ENCODE measurements around the gene GRM4.
A peak's percentile ranks its signal among the peaks of the same experiment; 100 is the strongest.

Gene GRM4

GRCh38 chr6:34027445-34027936 is 118.4 kb downstream of the GRM4 start:
- Mint-ChIP-seq H3K27me3 (ENCODE audit: low read depth, poor library complexity) (peaks cover 14% of the 10 kb centered on the region), H3K36me3 (ENCODE audit: low read depth) (no peaks in the 10 kb centered on the region), H3K27ac (no peak overlapping the region), H3K4me1 (peaks cover 27% of the 10 kb centered on the region), H3K9me3 (peaks cover 7% of the 10 kb centered on the region), H3K4me3 (no peak overlapping the region)
- peak; percentile 82 for DNase-seq
- TF ChIP-seq CTCF (IDR thresholded peaks at IDR 0.05), result peak; percentile 81

- Mint-ChIP-seq H3K27ac (no peak overlapping the region), H3K4me3 (no peak overlapping the region), H3K9me3 (peaks cover 7% of the 10 kb centered on the region), H3K27me3 (ENCODE audit: low read depth, poor library complexity) (peaks cover 9% of the 10 kb centered on the region), H3K36me3 (ENCODE audit: low read depth) (no peaks in the 10 kb centered on the region), H3K4me1 (peaks cover 30% of the 10 kb centered on the region)
- no peak for DNase-seq
- no peak for TF ChIP-seq CTCF (IDR thresholded peaks at IDR 0.05)
These were observed 120.0 kb downstream of the GRM4 start for GRCh38 chr6:34025861-34026260.

- H3K36me3 Mint-ChIP-seq (ENCODE audit: low read depth), result no peaks in the 10 kb centered on the region
- H3K27ac Mint-ChIP-seq, result no peak overlapping the region
- no peak for TF ChIP-seq CTCF (IDR thresholded peaks at IDR 0.05)
- no peak overlapping the region for H3K4me3 Mint-ChIP-seq
- peaks cover 9% of the 10 kb centered on the region for H3K27me3 Mint-ChIP-seq (ENCODE audit: low read depth, poor library complexity)
- no peak for DNase-seq
- H3K9me3 Mint-ChIP-seq, result peaks cover 7% of the 10 kb centered on the region
- peaks cover 30% of the 10 kb centered on the region for H3K4me1 Mint-ChIP-seq
These were observed 120.6 kb downstream of the GRM4 start for GRCh38 chr6:34025112-34025807.

- no peak overlapping the region for H3K27ac Mint-ChIP-seq
- no peak overlapping the region for H3K4me3 Mint-ChIP-seq
- H3K9me3 Mint-ChIP-seq, result peaks cover 10% of the 10 kb centered on the region
- no peak for DNase-seq
- no peak for TF ChIP-seq CTCF (IDR thresholded peaks at IDR 0.05)
- H3K27me3 Mint-ChIP-seq (ENCODE audit: low read depth, poor library complexity), result peaks cover 11% of the 10 kb centered on the region
- H3K4me1 Mint-ChIP-seq, result peaks cover 30% of the 10 kb centered on the region
- H3K36me3 Mint-ChIP-seq (ENCODE audit: low read depth), result no peaks in the 10 kb centered on the region
These were observed 123.0 kb downstream of the GRM4 start for GRCh38 chr6:34022873-34023255.

- H3K27ac Mint-ChIP-seq, result peak overlapping the region; percentile 80
- DNase-seq, result no peak
- peaks cover 30% of the 10 kb centered on the region for H3K4me1 Mint-ChIP-seq
- TF ChIP-seq CTCF (IDR thresholded peaks at IDR 0.05), result no peak
- no peak overlapping the region for H3K4me3 Mint-ChIP-seq
- H3K9me3 Mint-ChIP-seq, result peaks cover 12% of the 10 kb centered on the region
- peaks cover 15% of the 10 kb centered on the region for H3K27me3 Mint-ChIP-seq (ENCODE audit: low read depth, poor library complexity)
- no peaks in the 10 kb centered on the region for H3K36me3 Mint-ChIP-seq (ENCODE audit: low read depth)
These were observed 123.5 kb downstream of the GRM4 start for GRCh38 chr6:34022250-34022872.

All from nephron progenitor cell (in vitro differentiated cells).